ENCODE results near the gene EDN3.

GRCh38 chr20:59361411-59361810 lies 61.0 kb downstream of the EDN3 start:
- no peak for TF ChIP-seq SRF (IDR thresholded peaks at IDR 0.05; ENCODE audit: low read depth)
- TF ChIP-seq, protein P1, sequence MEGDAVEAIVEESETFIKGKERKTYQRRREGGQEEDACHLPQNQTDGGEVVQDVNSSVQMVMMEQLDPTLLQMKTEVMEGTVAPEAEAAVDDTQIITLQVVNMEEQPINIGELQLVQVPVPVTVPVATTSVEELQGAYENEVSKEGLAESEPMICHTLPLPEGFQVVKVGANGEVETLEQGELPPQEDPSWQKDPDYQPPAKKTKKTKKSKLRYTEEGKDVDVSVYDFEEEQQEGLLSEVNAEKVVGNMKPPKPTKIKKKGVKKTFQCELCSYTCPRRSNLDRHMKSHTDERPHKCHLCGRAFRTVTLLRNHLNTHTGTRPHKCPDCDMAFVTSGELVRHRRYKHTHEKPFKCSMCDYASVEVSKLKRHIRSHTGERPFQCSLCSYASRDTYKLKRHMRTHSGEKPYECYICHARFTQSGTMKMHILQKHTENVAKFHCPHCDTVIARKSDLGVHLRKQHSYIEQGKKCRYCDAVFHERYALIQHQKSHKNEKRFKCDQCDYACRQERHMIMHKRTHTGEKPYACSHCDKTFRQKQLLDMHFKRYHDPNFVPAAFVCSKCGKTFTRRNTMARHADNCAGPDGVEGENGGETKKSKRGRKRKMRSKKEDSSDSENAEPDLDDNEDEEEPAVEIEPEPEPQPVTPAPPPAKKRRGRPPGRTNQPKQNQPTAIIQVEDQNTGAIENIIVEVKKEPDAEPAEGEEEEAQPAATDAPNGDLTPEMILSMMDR (IDR thresholded peaks at IDR 0.05 in 2 of 3, conservative IDR thresholded peaks at IDR 0.05 in 1 of 3; ENCODE audit: borderline replicate concordance in 1 of 3, insufficient read depth in 1 of 3, low read depth in 2 of 3, low read length in 2 of 3) = no peak
- no peak for TF ChIP-seq ZFX (IDR thresholded peaks at IDR 0.05)
- no peak for TF ChIP-seq SP1 (IDR thresholded peaks at IDR 0.05; ENCODE audit: low read depth)
- no peak for TF ChIP-seq TCF7L2 (IDR thresholded peaks at IDR 0.05; ENCODE audit: borderline replicate concordance, extremely low read depth, insufficient read depth, insufficient read length)
- no peak for TF ChIP-seq ELF1 (IDR thresholded peaks at IDR 0.05; ENCODE audit: borderline replicate concordance, low read depth)

Data from HCT116 (cell line).